NCI-H2227 (cell line): ENCODE measurements around the gene SLC25A19.

Source experiments
- DNase-seq: peaks from one replicate; lab custom pipeline; 2025; ENCODE audit not compliant: unreplicated experiment; lab: John Stamatoyannopoulos, UW

Gene SLC25A19

GRCh38 chr17:75289115-75289831 lies at the start of gene SLC25A19:
SLC25A19 (minus strand) TSS chr17:75289433; CDS start chr17:75286764, 2,669 bp downstream.
- DNase-seq, result peak; percentile 97

DNA sequence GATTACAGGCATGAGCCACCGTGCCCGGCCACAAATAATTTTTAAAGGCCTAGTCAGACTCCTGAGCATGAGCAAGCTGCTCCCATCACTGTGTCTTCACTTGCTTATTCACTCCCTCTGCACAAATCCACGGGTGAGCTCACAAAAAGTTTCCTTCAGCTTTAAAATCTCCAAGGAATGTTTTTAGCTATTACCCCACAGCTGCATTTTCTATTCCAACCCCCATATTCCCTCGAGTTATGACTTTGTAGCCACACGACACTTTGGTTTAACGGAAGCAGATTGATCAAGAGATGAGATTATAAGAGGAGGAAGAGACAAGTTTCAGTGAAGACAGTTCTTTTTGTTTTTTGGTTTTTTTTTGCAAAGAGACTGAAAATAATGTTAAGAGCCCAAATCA lies 49.1 kb upstream of the SLC25A19 start:
- DNase-seq, result no peak

DNA sequence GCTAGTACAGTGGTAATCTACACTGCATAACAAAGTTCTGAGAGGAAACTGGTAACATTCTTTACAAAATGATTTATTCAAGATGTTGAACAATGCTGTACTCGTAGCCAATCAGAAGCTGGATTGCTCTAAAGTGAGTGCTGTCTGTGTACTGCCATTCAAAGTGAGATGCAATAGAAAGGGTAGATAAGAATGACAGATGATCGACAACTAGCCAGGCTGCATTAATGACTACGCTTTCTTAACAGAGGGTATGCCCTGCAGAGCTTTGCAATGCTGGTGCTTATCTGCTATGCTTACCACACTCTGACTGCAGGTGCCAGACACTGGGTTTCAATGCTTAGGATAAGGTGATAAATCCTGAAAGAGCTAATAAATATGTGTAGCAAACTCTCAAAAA lies 46.1 kb upstream of the SLC25A19 start:
- no peak for DNase-seq

DNA sequence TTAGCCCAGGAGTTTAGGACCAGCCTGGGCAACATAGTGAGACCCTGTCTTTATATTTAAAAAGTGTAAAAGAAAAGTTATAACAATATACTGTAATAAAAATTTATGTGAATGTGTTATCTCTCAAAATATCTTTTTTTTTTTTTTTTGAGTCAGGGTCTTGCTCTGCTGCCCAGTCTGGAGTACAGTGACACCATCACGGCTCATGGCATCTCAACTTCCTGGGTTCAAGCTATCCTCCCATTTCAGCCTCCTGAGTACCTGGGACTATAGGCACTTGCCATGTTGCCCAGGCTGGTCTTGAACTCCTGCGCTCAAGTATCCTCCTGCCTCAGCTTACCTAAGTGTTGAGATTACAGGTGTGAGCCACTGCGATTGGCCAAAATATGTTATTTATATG lies 45.5 kb upstream of the SLC25A19 start:
- DNase-seq, result no peak

GRCh38 chr17:75331671-75332070 lies 42.4 kb upstream of the SLC25A19 start:
- DNase-seq, result no peak

- no peak for DNase-seq
Observed at GRCh38 chr17:75327757-75328156, 38.5 kb upstream of the SLC25A19 start.

DNA sequence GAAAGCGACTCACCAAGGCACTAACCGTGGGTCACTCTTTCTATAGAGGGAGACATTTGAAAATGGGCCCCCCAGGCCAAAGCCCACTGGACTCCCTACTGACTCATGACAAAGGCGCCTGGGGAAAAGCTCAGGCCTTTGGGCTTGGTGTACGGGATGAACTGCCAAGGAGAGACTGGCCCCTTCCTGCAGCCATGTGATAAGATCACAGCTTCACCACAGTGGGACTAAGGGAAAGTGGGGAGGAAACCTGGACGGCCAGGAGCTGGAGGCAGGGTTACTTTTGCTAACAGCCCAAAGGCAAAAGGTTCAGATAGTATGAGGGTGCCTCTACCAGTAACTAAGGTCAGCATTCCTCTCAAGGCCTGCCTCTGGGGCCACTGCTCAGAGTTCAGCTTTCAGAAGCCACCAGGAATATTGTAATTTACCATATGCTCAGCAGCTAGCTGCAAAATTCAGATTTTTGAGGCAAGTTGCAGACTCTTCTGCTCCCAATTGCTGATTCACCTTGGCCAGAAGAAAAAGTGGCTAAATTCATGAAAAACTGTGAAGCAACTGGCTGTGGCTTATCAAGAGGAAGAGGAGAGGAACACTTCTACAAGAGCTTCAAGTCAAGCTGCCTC lies 37.1 kb upstream of the SLC25A19 start:
- no peak for DNase-seq

DNA sequence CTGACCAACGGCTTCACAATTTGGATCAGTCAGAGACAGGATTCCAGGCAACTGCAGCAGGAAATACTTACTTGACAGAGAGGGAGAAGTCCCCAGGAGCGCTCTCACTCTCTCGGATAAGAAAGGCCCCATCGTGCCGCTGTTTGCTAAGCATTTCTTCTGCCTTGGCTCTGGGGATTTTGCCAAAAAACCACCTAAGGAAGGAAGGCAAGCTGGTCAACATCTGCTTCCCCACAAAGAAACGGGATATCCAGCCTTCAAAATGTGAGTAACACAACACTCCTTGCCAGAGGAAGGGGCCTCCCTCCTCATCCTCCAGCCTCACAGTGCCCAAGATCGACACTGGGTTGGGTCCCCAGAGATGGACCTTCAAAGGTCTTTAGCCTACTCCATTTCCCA lies 36.6 kb upstream of the SLC25A19 start:
- no peak for DNase-seq

- DNase-seq, result no peak
Observed at GRCh38 chr17:75325348-75325747, 36.1 kb upstream of the SLC25A19 start.

- DNase-seq, result no peak
Observed at GRCh38 chr17:75321506-75321905, 32.3 kb upstream of the SLC25A19 start.

DNA sequence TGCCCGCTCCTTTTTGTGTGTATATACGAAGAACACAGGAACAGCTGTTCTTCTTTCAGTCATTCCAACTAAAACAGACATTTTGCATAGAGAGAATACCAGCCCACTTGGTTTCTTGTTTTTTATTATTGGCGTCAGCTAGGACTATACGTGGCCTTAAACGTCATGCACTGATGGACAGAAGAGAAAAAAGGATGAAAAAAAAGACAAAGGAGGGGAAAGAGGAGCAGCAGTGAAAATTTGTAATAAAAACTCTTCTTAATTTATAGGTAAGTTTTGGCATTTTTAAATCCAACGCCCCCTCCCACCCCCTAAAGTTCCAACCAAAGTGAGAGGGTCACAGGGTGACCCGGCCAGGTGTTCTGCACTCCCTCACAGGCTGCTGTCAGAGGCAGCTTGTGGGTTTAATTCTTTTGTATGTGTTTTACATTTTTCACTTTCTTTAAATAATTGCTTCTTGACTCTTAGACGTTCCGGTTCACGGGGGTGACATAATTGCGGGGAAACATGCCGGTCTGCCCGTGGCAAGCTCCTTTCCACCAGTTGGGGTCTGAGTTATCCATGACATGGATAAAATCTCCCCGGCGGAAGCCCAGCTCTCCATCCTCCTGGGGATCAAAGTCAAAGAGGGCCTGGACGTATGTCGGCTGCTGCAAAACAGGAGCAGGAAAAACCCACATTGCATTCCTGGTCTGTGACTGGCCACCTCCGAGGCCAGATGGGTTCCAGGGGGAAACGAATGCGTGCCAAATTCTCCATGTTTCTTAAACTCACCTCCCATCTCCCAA lies 30.9 kb upstream of the SLC25A19 start:
- no peak for DNase-seq

DNA sequence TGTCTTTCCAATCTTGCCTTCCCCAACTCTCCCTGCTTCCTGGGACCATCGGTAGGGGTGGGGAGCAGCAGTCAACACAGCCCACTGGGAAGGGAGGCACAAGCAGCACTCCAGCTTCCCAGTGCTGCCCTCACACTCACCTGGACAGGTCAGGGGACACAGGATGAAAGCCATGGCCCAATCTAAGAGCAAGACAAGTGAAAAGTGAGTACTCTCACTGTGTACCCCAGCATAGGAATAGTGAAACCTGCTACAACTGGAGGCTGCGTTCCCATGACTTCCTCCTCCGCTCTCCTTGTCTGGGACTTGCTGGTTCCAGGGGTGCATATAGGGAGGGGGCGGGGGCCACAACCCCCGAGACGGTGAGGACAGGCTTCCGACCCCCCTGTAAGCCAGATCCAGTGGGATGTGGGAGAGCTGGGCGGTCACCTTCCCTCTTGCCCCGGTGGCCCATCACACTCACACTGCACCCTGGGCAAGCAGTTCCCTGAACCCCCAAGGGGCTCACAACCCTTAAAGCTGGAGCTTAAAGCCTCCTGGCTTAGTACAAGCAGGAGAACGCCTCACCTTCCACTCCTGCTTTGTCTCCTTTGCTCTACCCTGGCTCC lies 29.5 kb upstream of the SLC25A19 start:
- no peak for DNase-seq

DNA sequence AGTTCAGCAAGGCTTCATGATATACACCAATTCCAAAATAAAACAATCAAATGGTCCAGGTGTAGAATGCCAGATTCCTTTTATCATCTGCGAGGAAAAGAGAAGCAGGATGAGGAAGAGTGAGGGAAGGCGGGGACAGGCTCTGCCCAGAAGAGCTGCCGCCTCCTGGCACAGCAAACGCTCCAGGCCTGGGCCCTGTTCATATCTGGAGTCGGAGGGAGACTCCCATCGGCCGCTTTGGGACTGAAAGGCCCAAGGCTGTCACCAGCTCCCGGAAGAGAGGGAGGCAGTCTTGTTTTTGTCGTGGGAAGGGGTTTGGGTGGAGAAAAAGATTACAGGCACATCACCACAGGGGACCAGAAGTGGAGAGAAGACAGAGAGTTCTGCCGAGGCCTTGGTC lies 29.0 kb upstream of the SLC25A19 start:
- DNase-seq, result no peak

GRCh38 chr17:75317671-75318070 lies 28.4 kb upstream of the SLC25A19 start:
- DNase-seq, result peak; percentile 58

DNA sequence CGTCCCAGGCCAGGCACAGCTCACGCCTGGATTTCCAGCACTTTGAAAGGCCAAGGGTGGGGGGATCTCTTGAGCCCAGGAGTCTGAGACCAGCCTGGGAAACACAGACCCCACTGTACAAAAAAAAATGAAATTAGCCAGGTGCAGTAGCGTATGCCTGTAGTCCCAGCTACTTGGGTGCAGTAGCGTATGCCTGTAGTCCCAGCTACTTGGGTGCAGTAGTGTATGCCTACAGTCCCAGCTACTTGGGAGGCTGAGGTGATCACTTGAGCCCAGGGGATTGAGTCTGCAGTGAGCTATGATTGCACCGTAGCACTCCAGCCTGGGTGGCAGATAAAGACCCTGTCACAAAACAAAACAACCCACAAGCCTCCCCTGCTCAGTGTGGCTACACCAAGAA lies 27.0 kb upstream of the SLC25A19 start:
- no peak for DNase-seq

GRCh38 chr17:75315541-75316243 lies 26.5 kb upstream of the SLC25A19 start:
- DNase-seq, result no peak

DNA sequence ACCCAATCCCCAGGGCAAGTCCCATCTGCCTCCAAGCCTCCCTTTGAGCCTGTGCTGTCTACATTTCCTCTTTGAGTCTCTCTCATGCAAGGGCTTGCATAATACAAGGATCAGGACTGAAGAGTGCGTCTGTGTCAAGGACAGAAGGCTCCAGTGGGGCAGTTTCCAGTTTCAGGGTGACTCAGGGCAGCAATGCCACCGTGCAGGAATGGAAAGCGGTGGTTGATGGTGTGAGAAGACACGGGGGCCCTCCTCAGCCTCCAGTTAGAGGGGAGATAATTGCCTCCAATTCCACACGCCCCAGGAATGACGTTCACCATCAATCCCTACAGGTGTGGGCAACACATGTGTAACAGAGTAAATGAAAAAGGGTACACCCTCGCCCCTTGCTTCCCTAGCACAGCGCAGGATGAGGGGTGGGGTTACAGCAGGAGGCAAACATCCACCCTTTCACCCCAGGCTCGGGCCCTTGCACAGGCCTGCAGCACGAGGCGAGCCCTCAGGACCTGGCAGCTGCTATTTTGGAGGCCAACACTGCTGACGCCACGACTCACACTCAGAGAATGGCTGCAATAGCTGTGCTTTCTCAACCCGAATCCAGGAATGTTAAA lies 24.8 kb upstream of the SLC25A19 start:
- DNase-seq, result no peak

GRCh38 chr17:75308732-75309629 lies 19.7 kb upstream of the SLC25A19 start:
- no peak for DNase-seq

GRCh38 chr17:75307957-75308731 lies 18.9 kb upstream of the SLC25A19 start:
- no peak for DNase-seq
